Ishikawa (cell line): Measurements from ENCODE around the gene NDUFA13.

Experiments used
- CEBPB ChIP-seq: IDR thresholded peaks from 2 replicates; pipeline ENCODE4 v1.6.1; 2012
- CREB1 ChIP-seq: IDR thresholded peaks from 2 replicates; pipeline ENCODE4 v1.6.1; 2012; ENCODE audit warnings: low read depth
- EGR1 ChIP-seq: IDR thresholded peaks from 2 replicates; pipeline ENCODE4 v1.6.1; 2012
- EP300 ChIP-seq: IDR thresholded peaks from 2 replicates; pipeline ENCODE4 v1.6.1; 2012; ENCODE audit warnings: borderline replicate concordance
- FOXM1 ChIP-seq: IDR thresholded peaks from 2 replicates; pipeline ENCODE4 v1.6.1; 2012; ENCODE audit warnings: low read depth, borderline replicate concordance
- MAX ChIP-seq: IDR thresholded peaks from 2 replicates; pipeline ENCODE4 v1.6.1; 2012
- NFIC ChIP-seq: IDR thresholded peaks from 2 replicates; pipeline ENCODE4 v1.6.1; 2012
- RAD21 ChIP-seq: IDR thresholded peaks from 2 replicates; pipeline ENCODE4 v1.6.1; 2012; ENCODE audit warnings: low read depth
- REST ChIP-seq: IDR thresholded peaks from 2 replicates; pipeline ENCODE4 v1.6.1; 2012; ENCODE audit warnings: low read depth, mild to moderate bottlenecking
- TAF1 ChIP-seq: IDR thresholded peaks from 2 replicates; pipeline ENCODE4 v1.6.1; 2012; ENCODE audit warnings: low read depth, mild to moderate bottlenecking
- TCF12 ChIP-seq: IDR thresholded peaks from 2 replicates; pipeline ENCODE4 v1.6.1; 2012; ENCODE audit warnings: low read depth
- TEAD4 ChIP-seq: IDR thresholded peaks from 2 replicates; pipeline ENCODE4 v1.6.1; 2012
- USF1 ChIP-seq: IDR thresholded peaks from 2 replicates; pipeline ENCODE4 v1.6.1; 2012
- YY1 ChIP-seq: IDR thresholded peaks from 2 replicates; pipeline ENCODE4 v1.6.1; 2012; ENCODE audit warnings: low read depth
- ZBTB7A ChIP-seq: IDR thresholded peaks from 2 replicates; pipeline ENCODE4 v1.6.1; 2012; ENCODE audit warnings: low read depth

NDUFA13 gene

GRCh38 chr19:19508217-19508616 lies 7.8 kb upstream of the NDUFA13 start:
- TF ChIP-seq CREB1 = no peak
- TF ChIP-seq TAF1 = no peak
- TF ChIP-seq EP300 = no peak
- no peak for TF ChIP-seq MAX

GRCh38 chr19:19510432-19510831 lies 5.6 kb upstream of the NDUFA13 start:
- no peak for TF ChIP-seq RAD21
- no peak for TF ChIP-seq TCF12
- TF ChIP-seq FOXM1 = no peak
- TF ChIP-seq CEBPB = no peak
- TF ChIP-seq MAX = no peak
- no peak for TF ChIP-seq CREB1

- TF ChIP-seq FOXM1 = no peak
- TF ChIP-seq CEBPB = no peak
- TF ChIP-seq RAD21 = no peak
- no peak for TF ChIP-seq EGR1
- TF ChIP-seq EP300 = no peak
- no peak for TF ChIP-seq TEAD4
- no peak for TF ChIP-seq YY1
- no peak for TF ChIP-seq NFIC
- no peak for TF ChIP-seq MAX
- TF ChIP-seq TCF12 = no peak
- no peak for TF ChIP-seq ZBTB7A
- no peak for TF ChIP-seq CREB1
- no peak for TF ChIP-seq TAF1
- no peak for TF ChIP-seq USF1
- TF ChIP-seq REST = no peak
Observed at GRCh38 chr19:19513682-19514081, 2.3 kb upstream of the NDUFA13 start.

- no peak for TF ChIP-seq REST
- no peak for TF ChIP-seq CEBPB
- no peak for TF ChIP-seq NFIC
- TF ChIP-seq CREB1 = no peak
- no peak for TF ChIP-seq TAF1
- no peak for TF ChIP-seq YY1
- no peak for TF ChIP-seq ZBTB7A
- no peak for TF ChIP-seq TEAD4
- TF ChIP-seq FOXM1 = no peak
- TF ChIP-seq EGR1 = no peak
- TF ChIP-seq RAD21 = no peak
- no peak for TF ChIP-seq TCF12
- no peak for TF ChIP-seq MAX
- TF ChIP-seq USF1 = no peak
Observed at GRCh38 chr19:19514215-19514657, 1.8 kb upstream of the NDUFA13 start.

GRCh38 chr19:19514881-19515641 lies 964 bp upstream of the NDUFA13 start, which contains the start of gene TSSK6:
TSS of gene TSSK6 (minus strand) at chr19:19515548. CDS start at chr19:19515427, 121 bp downstream.
- TF ChIP-seq EGR1 (no peak), ZBTB7A (peak; percentile 50; the same call in 1 of the 2 replicates)

GRCh38 chr19:19517235-19517619 lies 1.2 kb downstream of the NDUFA13 start:
- TF ChIP-seq ZBTB7A (no peak), CEBPB (no peak), EP300 (no peak), FOXM1 (no peak), EGR1 (no peak), REST (no peak), TCF12 (no peak), CREB1 (no peak), TAF1 (no peak), NFIC (no peak), MAX (no peak), TEAD4 (no peak), USF1 (no peak), RAD21 (no peak), YY1 (no peak)
